Trophoblast cell (in vitro differentiated cells and primary cell): Measurements from ENCODE around the gene SPRR1A.

Experiments
- DNase-seq, 2 donors: peaks; one replicate each; pipeline ENCODE4 v3.0.0-alpha.2; 2016
- H2AFZ ChIP-seq: 2 replicates; pipeline ENCODE4 v1.6.1; 2013; ENCODE audit warnings: low read length, moderate library complexity, mild to moderate bottlenecking; ENCODE audit not compliant: insufficient read depth, poor library complexity
- H2AK5ac ChIP-seq: 2 replicates; pipeline ENCODE4 v1.6.1; 2013; ENCODE audit warnings: mild to moderate bottlenecking, low read length
- H2BK120ac ChIP-seq: 2 replicates; pipeline ENCODE4 v1.6.1; 2013; ENCODE audit warnings: low read length, mild to moderate bottlenecking, moderate library complexity; ENCODE audit not compliant: insufficient read depth, poor library complexity
- H2BK12ac ChIP-seq: 2 replicates; pipeline ENCODE4 v1.6.1; 2013; ENCODE audit warnings: mild to moderate bottlenecking, low read length, moderate library complexity
- H2BK5ac ChIP-seq: 2 replicates; pipeline ENCODE4 v1.6.1; 2013; ENCODE audit warnings: low read length, low read depth, moderate library complexity, mild to moderate bottlenecking; ENCODE audit not compliant: poor library complexity
- H3K14ac ChIP-seq: 2 replicates; pipeline ENCODE4 v1.6.1; 2013; ENCODE audit warnings: mild to moderate bottlenecking, low read length
- H3K18ac ChIP-seq: 2 replicates; pipeline ENCODE4 v1.6.1; 2013; ENCODE audit warnings: mild to moderate bottlenecking, low read length
- H3K23ac ChIP-seq: 2 replicates; pipeline ENCODE4 v1.6.1; 2013; ENCODE audit warnings: low read length
- H3K27ac ChIP-seq: 2 replicates; pipeline ENCODE4 v1.5.1; 2013; ENCODE audit warnings: low read depth, mild to moderate bottlenecking, inconsistent platforms, low read length, moderate library complexity
- H3K27me3 ChIP-seq: 2 replicates; pipeline ENCODE4 v1.6.1; 2013; ENCODE audit warnings: inconsistent platforms, mild to moderate bottlenecking, low read length, moderate library complexity; ENCODE audit not compliant: insufficient read depth
- H3K36me3 ChIP-seq, 2 experiments: 1 replicate in 1 of 2; 2 replicates in 1 of 2; pipeline ENCODE4 v1.6.1; 2013; ENCODE audit warnings: low read length in 2 of 2, mild to moderate bottlenecking in 2 of 2, moderate library complexity in 1 of 2; ENCODE audit not compliant: insufficient read depth in 2 of 2, control insufficient read depth in 1 of 2
- H3K4ac ChIP-seq: 2 replicates; pipeline ENCODE4 v1.6.1; 2013; ENCODE audit warnings: low read depth, mild to moderate bottlenecking, low read length, moderate library complexity
- H3K4me1 ChIP-seq, 2 experiments: 1 replicate in 1 of 2; 2 replicates in 1 of 2; pipeline ENCODE4 v1.6.1; 2013; ENCODE audit warnings: low read length in 2 of 2, mild to moderate bottlenecking in 2 of 2, moderate library complexity in 1 of 2; ENCODE audit not compliant: insufficient read depth in 2 of 2, control insufficient read depth in 1 of 2
- H3K4me2 ChIP-seq: 2 replicates; pipeline ENCODE4 v1.6.1; 2013; ENCODE audit warnings: inconsistent platforms, mild to moderate bottlenecking, low read length, moderate library complexity
- H3K4me3 ChIP-seq: 2 replicates; pipeline ENCODE4 v1.5.1; 2013; ENCODE audit warnings: mild to moderate bottlenecking, low read depth, low read length, inconsistent platforms
- H3K79me1 ChIP-seq: one replicate; pipeline ENCODE4 v1.6.1; 2013; ENCODE audit warnings: low read length
- H3K79me2 ChIP-seq: 2 replicates; pipeline ENCODE4 v1.6.1; 2013; ENCODE audit warnings: low read length, mild to moderate bottlenecking; ENCODE audit not compliant: control insufficient read depth, insufficient read depth, poor library complexity
- H3K9ac ChIP-seq: 2 replicates; pipeline ENCODE4 v1.6.1; 2013; ENCODE audit warnings: mild to moderate bottlenecking, low read length
- H3K9me3 ChIP-seq: 2 replicates; pipeline ENCODE4 v1.6.1; 2013; ENCODE audit warnings: low read depth, mild to moderate bottlenecking, control low read depth, inconsistent platforms, low read length; ENCODE audit not compliant: insufficient read depth
- H4K12ac ChIP-seq: 2 replicates; pipeline ENCODE4 v1.6.1; 2013; ENCODE audit warnings: low read depth, mild to moderate bottlenecking, low read length, moderate library complexity
- H4K8ac ChIP-seq: 2 replicates; pipeline ENCODE4 v1.6.1; 2013; ENCODE audit warnings: low read depth, mild to moderate bottlenecking, low read length, moderate library complexity
- H4K91ac ChIP-seq: one replicate; pipeline ENCODE4 v1.6.1; 2013; ENCODE audit warnings: low read depth, mild to moderate bottlenecking, low read length, moderate library complexity
- WGBS: extraction: QIAGEN DNeasy Blood & Tissue Kit; methylation state at CpG from one replicate; pipeline ENCODE4 v1.1.7; 2013; ENCODE audit warnings: missing lambda C conversion rate; ENCODE audit not compliant: insufficient read length, insufficient coverage; ENCODE audit errors: extremely low coverage; 5-methylcytosine and 5-hydroxymethylcytosine counted together

SPRR1A gene

DNA sequence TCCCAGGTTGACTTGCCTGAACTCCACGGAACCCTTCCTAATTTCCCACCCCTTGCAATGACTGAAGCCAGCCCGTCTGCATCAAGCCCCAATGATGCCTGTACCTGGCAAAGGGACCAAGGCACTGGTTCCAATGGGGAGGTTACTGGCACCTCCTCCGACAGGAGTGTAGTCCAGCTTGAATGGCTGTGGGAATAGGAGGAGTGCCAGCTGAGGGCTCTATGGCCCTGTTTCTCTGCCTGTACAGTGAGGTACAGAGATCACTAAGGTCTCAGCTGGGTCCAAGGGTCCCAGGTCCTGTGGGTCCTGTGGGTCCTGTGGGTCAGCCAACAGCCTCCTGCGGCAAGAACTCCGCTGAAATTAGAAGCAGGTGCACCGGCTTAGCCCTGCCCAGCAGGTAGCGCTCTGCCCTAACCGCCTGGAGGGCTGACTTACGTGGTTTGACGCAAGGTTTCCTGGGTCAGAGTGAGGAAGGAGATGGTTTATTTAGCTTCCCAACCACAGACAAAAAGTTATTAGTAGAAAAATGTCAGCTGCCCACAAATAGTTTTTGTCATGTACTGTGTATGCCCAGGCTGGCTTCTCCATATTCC lies 23.3 kb upstream of the SPRR1A start:
- Histone ChIP-seq H2AFZ (no peak overlapping the region), H3K14ac (no peak overlapping the region), H3K18ac (no peak overlapping the region), H4K8ac (no peak overlapping the region), H2AK5ac (no peak overlapping the region), H4K91ac (no peak overlapping the region), H2BK120ac (no peak overlapping the region), H2BK5ac (no peak overlapping the region), H2BK12ac (no peak overlapping the region), H3K4me3 (no peak overlapping the region), H3K36me3 (no peaks in the 10 kb centered on the region), H3K4ac (no peak overlapping the region), H4K12ac (no peak overlapping the region), H3K23ac (no peak overlapping the region), H3K27ac (no peak overlapping the region), H3K9me3 (no peaks in the 10 kb centered on the region), H3K79me2 (no peaks in the 10 kb centered on the region), H3K27me3 (no peaks in the 10 kb centered on the region), H3K4me2 (no peak overlapping the region), H3K4me1 (no peaks in the 10 kb centered on the region), H3K79me1 (no peaks in the 10 kb centered on the region), H3K9ac (no peak overlapping the region)
- WGBS: no CpG with 5 or more reads among the region's 10 CpGs
- peak in 1 of 2 donors; percentile 39 for DNase-seq

- H3K4ac ChIP-seq: no peak overlapping the region
- H3K9me3 ChIP-seq: peaks cover 2% of the 10 kb centered on the region
- no peaks in the 10 kb centered on the region for H3K36me3 ChIP-seq
- no CpG with 5 or more reads among the region's 7 CpGs for WGBS
- no peaks in the 10 kb centered on the region for H3K79me2 ChIP-seq
- DNase-seq: no peak
- H3K4me2 ChIP-seq: no peak overlapping the region
- no peak overlapping the region for H4K8ac ChIP-seq
- H3K4me1 ChIP-seq: no peaks in the 10 kb centered on the region
- no peak overlapping the region for H3K9ac ChIP-seq
- H3K79me1 ChIP-seq: no peaks in the 10 kb centered on the region
- H3K27ac ChIP-seq: no peak overlapping the region
- H3K27me3 ChIP-seq: no peaks in the 10 kb centered on the region
- H4K91ac ChIP-seq: no peak overlapping the region
- H2BK5ac ChIP-seq: no peak overlapping the region
- H3K23ac ChIP-seq: no peak overlapping the region
- no peak overlapping the region for H3K14ac ChIP-seq
- no peak overlapping the region for H3K18ac ChIP-seq
- H2BK12ac ChIP-seq: no peak overlapping the region
- no peak overlapping the region for H3K4me3 ChIP-seq
- H4K12ac ChIP-seq: no peak overlapping the region
- no peak overlapping the region for H2BK120ac ChIP-seq
- no peak overlapping the region for H2AFZ ChIP-seq
- H2AK5ac ChIP-seq: no peak overlapping the region
Observed at GRCh38 chr1:152961226-152961891, 22.5 kb upstream of the SPRR1A start.

DNA sequence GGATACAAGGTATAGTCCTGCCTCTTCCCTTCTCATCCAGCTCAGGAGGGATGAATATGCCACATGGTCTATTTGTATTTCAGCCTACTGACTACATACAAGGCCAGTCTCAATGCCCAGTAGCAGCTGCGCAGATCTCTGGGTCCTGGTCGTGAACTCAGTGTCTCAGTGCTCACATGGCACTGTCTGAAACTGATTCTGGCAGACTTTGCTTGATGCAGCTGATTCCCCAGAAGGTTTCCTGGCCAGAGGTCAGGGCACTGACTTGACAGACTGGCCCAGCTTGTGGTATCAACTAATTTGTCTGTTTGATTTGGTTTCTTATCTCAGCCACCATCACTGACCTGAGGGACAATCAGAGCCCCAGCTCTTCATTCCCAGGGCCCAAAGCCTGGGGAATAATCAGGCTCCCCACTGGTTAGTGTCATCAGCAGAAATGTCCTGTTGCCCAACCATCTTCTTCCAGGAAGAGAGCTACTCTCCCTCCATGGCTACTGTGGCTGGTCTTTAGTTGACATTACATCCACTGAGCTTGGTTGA lies 20.9 kb upstream of the SPRR1A start:
- Histone ChIP-seq H3K18ac (no peak overlapping the region), H2BK5ac (no peak overlapping the region), H3K79me2 (no peaks in the 10 kb centered on the region), H3K9ac (no peak overlapping the region), H3K27me3 (no peaks in the 10 kb centered on the region), H4K91ac (no peak overlapping the region), H3K4me1 (no peaks in the 10 kb centered on the region), H2BK12ac (no peak overlapping the region), H3K14ac (no peak overlapping the region), H3K36me3 (no peaks in the 10 kb centered on the region), H3K79me1 (no peaks in the 10 kb centered on the region), H4K8ac (no peak overlapping the region), H2AK5ac (no peak overlapping the region), H4K12ac (no peak overlapping the region), H3K23ac (no peak overlapping the region), H2BK120ac (no peak overlapping the region), H3K4me3 (no peak overlapping the region), H3K27ac (no peak overlapping the region), H3K4ac (no peak overlapping the region), H2AFZ (no peak overlapping the region), H3K9me3 (peaks cover 2% of the 10 kb centered on the region), H3K4me2 (no peak overlapping the region)
- no CpG with 5 or more reads among the region's 2 CpGs for WGBS
- DNase-seq: no peak

DNA sequence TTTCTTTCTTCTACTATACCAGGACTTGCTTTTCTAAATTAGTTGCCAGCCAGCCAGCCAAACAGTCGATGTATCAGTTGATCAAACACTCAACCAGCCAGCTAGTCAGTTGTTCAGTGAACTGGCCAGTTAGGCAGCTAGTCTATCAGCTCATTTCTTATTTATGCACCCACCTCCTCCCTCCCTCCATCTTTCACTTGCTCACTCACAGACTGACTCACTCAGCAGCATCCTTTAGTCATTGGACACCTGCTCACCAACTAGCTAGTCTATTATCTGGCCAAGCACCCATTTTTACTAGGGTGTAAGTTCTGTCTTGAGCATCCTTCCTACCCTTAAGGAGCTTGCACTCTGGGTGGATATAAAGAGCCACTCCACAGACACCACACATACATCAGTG lies 19.3 kb upstream of the SPRR1A start:
- Histone ChIP-seq H3K4me3 (no peak overlapping the region), H2BK12ac (no peak overlapping the region), H3K4ac (no peak overlapping the region), H3K18ac (no peak overlapping the region), H3K4me1 (no peaks in the 10 kb centered on the region), H4K91ac (no peak overlapping the region), H3K79me2 (no peaks in the 10 kb centered on the region), H4K8ac (no peak overlapping the region), H2BK5ac (no peak overlapping the region), H2AK5ac (no peak overlapping the region), H3K36me3 (no peaks in the 10 kb centered on the region), H2AFZ (no peak overlapping the region), H3K27me3 (no peaks in the 10 kb centered on the region), H3K27ac (no peak overlapping the region), H3K4me2 (no peak overlapping the region), H3K23ac (no peak overlapping the region), H3K9ac (no peak overlapping the region), H3K9me3 (peaks cover 2% of the 10 kb centered on the region), H3K14ac (no peak overlapping the region), H4K12ac (no peak overlapping the region), H2BK120ac (no peak overlapping the region), H3K79me1 (no peaks in the 10 kb centered on the region)
- DNase-seq: no peak
- no CpG with 5 or more reads among the region's 1 CpG for WGBS
